ENCODE measurements around the gene SYT7. TPM values are rescaled to one million over a fixed set of nuclear protein-coding genes. Genes with fewer than 3 reads are reported as not detected.

SYT7 gene
- total RNA-seq, 1 experiment from 2014 or later: 25.2 TPM

GRCh38 chr11:61578819-61579675 lies 1.8 kb downstream of the SYT7 start:
- Mint-ChIP-seq H3K27ac (ENCODE audit: low read depth, unreplicated experiment) (no peak overlapping the region), H3K9me3 (ENCODE audit: unreplicated experiment) (no peaks in the 10 kb centered on the region), H3K36me3 (ENCODE audit: insufficient read depth, unreplicated experiment) (no peaks in the 10 kb centered on the region), H3K4me3 (ENCODE audit: unreplicated experiment) (peak overlapping the region; percentile 59), H3K4me1 (ENCODE audit: insufficient read depth, unreplicated experiment) (peaks cover 12% of the 10 kb centered on the region), H3K27me3 (ENCODE audit: insufficient read depth, unreplicated experiment) (no peaks in the 10 kb centered on the region)
- no TSS peak for BruUV-seq (replicated peaks)
- ChIA-PET CTCF (interaction anchor here (1.3 kb wide), 1 partner anchor 48 kb away, joined by 5 read pairs; no protein-coding TSS in a partner anchor), POLR2A (no interaction called here)
- intact Hi-C loops (cut with micrococcal nuclease): no loop called here
- TF ChIP-seq, protein P1, sequence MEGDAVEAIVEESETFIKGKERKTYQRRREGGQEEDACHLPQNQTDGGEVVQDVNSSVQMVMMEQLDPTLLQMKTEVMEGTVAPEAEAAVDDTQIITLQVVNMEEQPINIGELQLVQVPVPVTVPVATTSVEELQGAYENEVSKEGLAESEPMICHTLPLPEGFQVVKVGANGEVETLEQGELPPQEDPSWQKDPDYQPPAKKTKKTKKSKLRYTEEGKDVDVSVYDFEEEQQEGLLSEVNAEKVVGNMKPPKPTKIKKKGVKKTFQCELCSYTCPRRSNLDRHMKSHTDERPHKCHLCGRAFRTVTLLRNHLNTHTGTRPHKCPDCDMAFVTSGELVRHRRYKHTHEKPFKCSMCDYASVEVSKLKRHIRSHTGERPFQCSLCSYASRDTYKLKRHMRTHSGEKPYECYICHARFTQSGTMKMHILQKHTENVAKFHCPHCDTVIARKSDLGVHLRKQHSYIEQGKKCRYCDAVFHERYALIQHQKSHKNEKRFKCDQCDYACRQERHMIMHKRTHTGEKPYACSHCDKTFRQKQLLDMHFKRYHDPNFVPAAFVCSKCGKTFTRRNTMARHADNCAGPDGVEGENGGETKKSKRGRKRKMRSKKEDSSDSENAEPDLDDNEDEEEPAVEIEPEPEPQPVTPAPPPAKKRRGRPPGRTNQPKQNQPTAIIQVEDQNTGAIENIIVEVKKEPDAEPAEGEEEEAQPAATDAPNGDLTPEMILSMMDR (IDR thresholded peaks at IDR 0.05; ENCODE audit: unreplicated experiment): no peak
- no peak for DNase-seq (ENCODE audit: unreplicated experiment)

- Mint-ChIP-seq H3K27ac (ENCODE audit: low read depth, unreplicated experiment) (no peak overlapping the region), H3K36me3 (ENCODE audit: insufficient read depth, unreplicated experiment) (no peaks in the 10 kb centered on the region), H3K4me1 (ENCODE audit: insufficient read depth, unreplicated experiment) (peaks cover 11% of the 10 kb centered on the region), H3K4me3 (ENCODE audit: unreplicated experiment) (no peak overlapping the region), H3K27me3 (ENCODE audit: insufficient read depth, unreplicated experiment) (no peaks in the 10 kb centered on the region), H3K9me3 (ENCODE audit: unreplicated experiment) (no peaks in the 10 kb centered on the region)
- TF ChIP-seq, protein P1 (IDR thresholded peaks at IDR 0.05; ENCODE audit: unreplicated experiment): no peak
- CTCF ChIA-PET: interaction anchor here (1.3 to 3.2 kb wide), 2 partner anchors 50 to 61 kb away, joined by 5 to 13 read pairs; no protein-coding TSS in a partner anchor
- POLR2A ChIA-PET: interaction anchor here (1.1 kb wide), 1 partner anchor 996 kb away, joined by 3 read pairs; the partner anchor contains the start of gene EEF1G
- DNase-seq (ENCODE audit: unreplicated experiment): no peak
- no TSS peak for BruUV-seq (replicated peaks)
- intact Hi-C loops (cut with micrococcal nuclease): no loop called here
These were observed 3.3 kb downstream of the SYT7 start for GRCh38 chr11:61577383-61578118.

DNA sequence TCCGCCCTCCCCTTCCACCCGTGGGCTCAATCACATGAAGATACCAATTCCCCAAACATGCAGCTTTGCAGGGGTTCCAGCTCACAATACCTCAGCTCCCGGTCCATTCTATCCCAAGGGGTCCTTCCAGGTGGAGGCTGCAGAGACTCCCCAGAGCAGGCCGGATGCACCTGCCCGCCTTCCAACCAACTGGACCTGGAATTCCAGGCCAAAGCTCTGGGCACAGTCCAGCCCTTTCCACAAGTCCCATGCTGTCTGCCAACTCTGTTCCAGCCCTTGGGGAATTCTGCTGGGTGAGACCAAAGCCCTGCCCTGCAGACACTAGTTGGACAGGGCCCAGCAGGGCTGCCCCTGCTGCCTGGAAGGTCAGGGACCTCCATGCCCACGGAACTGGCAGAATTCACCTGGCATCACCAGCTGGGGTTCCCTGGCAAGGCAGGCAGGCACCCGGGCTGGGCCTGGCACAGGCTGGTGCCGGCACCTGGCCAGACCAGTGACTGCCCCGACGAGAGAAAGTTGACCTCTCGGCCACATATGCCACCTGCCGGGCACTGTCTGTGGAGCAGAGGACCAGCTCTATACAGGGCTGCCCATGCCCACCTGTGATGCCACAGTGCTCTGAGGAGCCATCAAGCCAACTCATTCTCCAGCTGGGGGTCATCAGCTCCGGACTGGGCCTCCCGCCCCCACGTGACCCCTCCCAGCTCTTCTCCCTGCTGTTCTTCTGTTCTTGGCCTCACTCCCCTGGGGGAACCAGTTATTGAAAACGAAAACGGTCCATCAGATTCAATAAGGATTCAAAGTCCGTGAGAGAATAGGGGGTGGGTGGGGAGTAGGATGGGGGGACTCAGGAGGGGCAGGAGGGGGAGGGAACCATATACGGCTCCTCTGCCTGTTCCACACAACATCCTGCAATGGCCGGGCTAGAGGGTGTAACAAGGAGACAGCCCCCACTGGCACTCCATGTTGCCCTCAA lies 4.7 kb downstream of the SYT7 start:
- ChIA-PET POLR2A (interaction anchor here (0.7 to 1.5 kb wide), 2 partner anchors 11 to 27 kb away, joined by 4 to 8 read pairs; no protein-coding TSS in a partner anchor), CTCF (interaction anchor here (1.0 to 3.2 kb wide), 3 partner anchors 51 to 104 kb away, joined by 4 to 13 read pairs (median 9); no protein-coding TSS in a partner anchor)
- BruUV-seq (replicated peaks): no TSS peak
- Mint-ChIP-seq H3K4me3 (ENCODE audit: unreplicated experiment) (no peak overlapping the region), H3K9me3 (ENCODE audit: unreplicated experiment) (no peaks in the 10 kb centered on the region), H3K27me3 (ENCODE audit: insufficient read depth, unreplicated experiment) (no peaks in the 10 kb centered on the region), H3K36me3 (ENCODE audit: insufficient read depth, unreplicated experiment) (no peaks in the 10 kb centered on the region), H3K4me1 (ENCODE audit: insufficient read depth, unreplicated experiment) (no peaks in the 10 kb centered on the region), H3K27ac (ENCODE audit: low read depth, unreplicated experiment) (no peak overlapping the region)
- DNase-seq (ENCODE audit: unreplicated experiment): no peak
- intact Hi-C loops (cut with micrococcal nuclease): no loop called here
- TF ChIP-seq, protein P1 (IDR thresholded peaks at IDR 0.05; ENCODE audit: unreplicated experiment): no peak

All from MCF 10A (cell line).